ENCODE results near the gene SDC3.
A peak's percentile ranks its signal among the peaks of the same experiment; 100 is the strongest.

Gene SDC3

DNA sequence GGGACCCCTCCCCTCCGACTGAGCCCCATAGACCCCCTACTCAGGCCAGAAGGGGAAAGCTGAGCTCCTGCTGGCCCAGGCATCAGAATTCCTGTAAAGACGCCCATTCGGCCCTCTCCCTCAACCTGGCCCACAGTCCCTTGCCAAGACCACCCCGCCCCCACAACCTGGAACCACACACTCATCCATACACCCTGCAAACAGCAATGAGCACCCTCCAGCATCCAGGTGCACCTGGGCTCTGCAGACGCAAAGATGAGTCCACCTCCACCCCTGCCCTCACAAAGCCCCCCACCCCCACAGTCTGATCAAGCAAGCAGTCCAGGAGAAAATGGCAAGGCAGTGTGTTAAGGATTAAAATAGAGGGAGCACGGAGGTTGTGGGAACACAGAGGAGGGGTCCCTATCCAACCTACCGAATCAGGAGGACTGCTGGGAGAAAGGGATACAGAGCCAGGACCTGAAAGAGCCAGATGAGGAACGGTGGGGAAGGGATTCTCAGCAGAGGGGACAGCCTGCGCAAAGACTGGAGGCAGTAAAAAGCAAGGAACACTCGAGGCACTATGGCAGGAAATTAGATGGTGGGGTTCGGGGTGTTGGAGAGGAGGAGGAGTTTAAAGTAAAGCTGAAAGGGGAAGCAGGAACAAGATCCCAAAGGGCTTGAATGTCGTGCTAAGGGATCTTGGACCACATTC lies 83.7 kb downstream of the SDC3 start:
- no peak for DNase-seq
- Histone ChIP-seq H3K4me1 (peaks cover 9% of the 10 kb centered on the region), H3K36me3 (no peaks in the 10 kb centered on the region), H3K9me3 (no peaks in the 10 kb centered on the region), H3K27me3 (no peaks in the 10 kb centered on the region), H3K4me3 (ENCODE audit: low read depth, low read length) (peak overlapping the region; percentile 50)
- TF ChIP-seq, protein P1, sequence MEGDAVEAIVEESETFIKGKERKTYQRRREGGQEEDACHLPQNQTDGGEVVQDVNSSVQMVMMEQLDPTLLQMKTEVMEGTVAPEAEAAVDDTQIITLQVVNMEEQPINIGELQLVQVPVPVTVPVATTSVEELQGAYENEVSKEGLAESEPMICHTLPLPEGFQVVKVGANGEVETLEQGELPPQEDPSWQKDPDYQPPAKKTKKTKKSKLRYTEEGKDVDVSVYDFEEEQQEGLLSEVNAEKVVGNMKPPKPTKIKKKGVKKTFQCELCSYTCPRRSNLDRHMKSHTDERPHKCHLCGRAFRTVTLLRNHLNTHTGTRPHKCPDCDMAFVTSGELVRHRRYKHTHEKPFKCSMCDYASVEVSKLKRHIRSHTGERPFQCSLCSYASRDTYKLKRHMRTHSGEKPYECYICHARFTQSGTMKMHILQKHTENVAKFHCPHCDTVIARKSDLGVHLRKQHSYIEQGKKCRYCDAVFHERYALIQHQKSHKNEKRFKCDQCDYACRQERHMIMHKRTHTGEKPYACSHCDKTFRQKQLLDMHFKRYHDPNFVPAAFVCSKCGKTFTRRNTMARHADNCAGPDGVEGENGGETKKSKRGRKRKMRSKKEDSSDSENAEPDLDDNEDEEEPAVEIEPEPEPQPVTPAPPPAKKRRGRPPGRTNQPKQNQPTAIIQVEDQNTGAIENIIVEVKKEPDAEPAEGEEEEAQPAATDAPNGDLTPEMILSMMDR (IDR thresholded peaks at IDR 0.05; ENCODE audit: low read depth, low read length), result no peak

DNA sequence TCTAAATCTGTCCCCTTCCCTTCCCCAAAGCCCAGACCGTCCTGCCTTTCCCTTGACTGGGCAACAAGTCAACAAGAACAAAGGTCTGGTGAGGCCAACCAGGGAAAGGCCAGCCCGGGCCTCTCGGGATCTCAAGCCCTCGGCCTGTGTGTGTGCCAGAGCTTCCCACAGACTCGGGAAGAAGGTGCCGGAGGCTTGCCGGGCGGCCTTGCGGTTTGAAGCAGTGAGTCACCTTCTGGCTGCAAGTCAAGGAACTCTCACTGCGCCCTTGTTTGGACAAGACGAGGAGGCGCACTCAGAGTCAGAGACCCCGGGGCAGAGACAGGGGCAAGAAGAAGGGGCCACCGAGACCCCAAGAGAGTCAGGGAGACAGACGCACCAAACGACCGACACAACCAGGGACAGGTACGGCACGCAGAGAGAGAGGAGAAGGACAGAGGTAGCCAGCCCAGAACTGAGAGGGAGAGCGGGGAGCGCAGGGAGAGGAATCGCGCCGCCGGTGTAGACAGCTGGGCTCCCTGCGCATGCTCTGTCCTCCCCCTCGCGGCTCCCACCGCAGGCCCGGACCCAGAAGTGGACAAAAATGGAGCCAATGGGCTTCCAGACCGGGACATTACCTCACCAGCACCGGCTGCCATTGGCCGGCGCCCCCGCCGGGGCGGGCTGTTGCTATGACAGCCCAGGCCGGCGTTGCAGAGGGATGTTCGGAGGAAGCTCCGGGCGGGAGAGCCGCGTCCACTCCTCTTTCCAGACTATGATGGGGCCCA lies 84.4 kb downstream of the SDC3 start:
- TF ChIP-seq, protein P1 (IDR thresholded peaks at IDR 0.05; ENCODE audit: low read depth, low read length), result no peak
- peak overlapping the region; percentile 55 for H3K4me3 ChIP-seq (ENCODE audit: low read depth, low read length)

DNA sequence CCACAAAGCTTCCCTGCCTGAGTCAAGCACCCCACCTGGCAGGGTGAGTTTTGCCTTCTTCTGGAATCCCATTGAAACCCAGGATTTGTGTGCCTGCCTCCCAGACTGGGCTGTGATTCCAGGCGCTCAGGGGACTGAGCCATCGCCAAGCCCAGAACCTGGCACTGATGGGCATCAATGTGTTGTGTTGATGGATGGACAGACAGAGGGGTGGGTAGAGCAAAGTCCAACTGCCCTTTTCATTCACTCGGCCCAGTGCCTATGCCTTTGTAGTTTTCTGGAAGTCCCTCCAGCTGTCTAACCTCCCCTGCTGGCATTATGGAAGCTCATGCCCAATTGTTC lies 85.0 kb downstream of the SDC3 start:
- TF ChIP-seq, protein P1 (IDR thresholded peaks at IDR 0.05; ENCODE audit: low read depth, low read length), result no peak
- Histone ChIP-seq H3K9me3 (no peaks in the 10 kb centered on the region), H3K27me3 (no peaks in the 10 kb centered on the region), H3K36me3 (no peaks in the 10 kb centered on the region), H3K4me3 (ENCODE audit: low read depth, low read length) (peak overlapping the region; percentile 55), H3K4me1 (peaks cover 9% of the 10 kb centered on the region)
- no peak for DNase-seq

More for the DNA sequence above, 84.4 kb downstream of the SDC3 start:
- DNase-seq, result peak; percentile 92
- H3K36me3 ChIP-seq, result no peaks in the 10 kb centered on the region
- H3K4me1 ChIP-seq, result peaks cover 9% of the 10 kb centered on the region
- H3K27me3 ChIP-seq, result no peaks in the 10 kb centered on the region
- H3K9me3 ChIP-seq, result no peaks in the 10 kb centered on the region

DNA sequence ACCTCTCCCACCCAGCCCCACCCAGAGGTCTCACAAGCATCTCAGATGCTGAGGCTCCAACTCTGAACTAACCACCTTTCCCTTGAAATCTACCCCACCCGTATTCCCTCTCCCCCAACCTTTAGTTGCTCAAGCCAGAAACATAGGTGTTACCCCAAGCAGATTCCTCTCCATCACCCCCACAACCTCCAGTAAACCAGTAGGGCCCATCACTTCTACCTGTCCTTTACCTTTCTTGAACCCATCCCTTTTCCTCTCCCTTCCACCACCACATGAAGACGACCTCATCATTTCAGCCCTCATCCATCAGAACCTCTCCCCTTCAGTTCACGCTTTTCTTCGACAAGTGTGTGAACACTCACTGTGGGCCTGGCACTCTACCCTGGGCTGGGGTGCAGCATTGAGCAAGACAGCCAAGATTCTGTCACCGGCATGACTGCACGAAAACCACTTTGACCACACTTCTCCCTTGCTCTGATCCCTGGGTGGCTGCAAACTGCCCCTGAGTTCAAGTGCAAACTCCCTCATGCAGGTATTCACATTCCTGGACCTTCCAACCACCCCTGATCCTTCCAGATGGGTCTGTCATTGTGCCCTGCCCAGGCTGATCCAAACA lies 85.5 kb downstream of the SDC3 start:
- H3K36me3 ChIP-seq, result no peaks in the 10 kb centered on the region
- H3K9me3 ChIP-seq, result no peaks in the 10 kb centered on the region
- TF ChIP-seq, protein P1 (IDR thresholded peaks at IDR 0.05; ENCODE audit: low read depth, low read length), result no peak
- H3K4me3 ChIP-seq (ENCODE audit: low read depth, low read length), result no peak overlapping the region
- H3K4me1 ChIP-seq, result peaks cover 9% of the 10 kb centered on the region
- no peaks in the 10 kb centered on the region for H3K27me3 ChIP-seq
- no peak for DNase-seq

DNA sequence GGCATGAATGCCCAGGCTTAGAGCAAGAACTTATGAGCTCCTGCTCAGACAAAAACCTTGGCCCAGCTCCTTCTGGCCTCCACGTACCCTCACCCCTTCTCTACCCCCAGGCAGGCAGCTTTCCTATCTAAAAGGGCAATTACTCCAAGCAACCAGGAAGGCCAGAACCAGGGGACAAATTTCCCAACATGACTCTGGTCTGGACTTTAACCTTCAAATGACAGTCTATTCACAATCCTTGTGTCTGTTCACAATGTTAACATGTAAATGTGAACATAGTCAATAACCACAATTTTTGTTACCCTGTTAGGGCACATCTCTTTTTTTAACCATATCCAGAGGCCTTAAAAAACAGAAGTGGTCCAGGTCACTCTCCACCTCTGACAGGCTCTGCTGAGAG lies 86.6 kb downstream of the SDC3 start:
- no peaks in the 10 kb centered on the region for H3K9me3 ChIP-seq
- no peaks in the 10 kb centered on the region for H3K27me3 ChIP-seq
- DNase-seq, result no peak
- no peak overlapping the region for H3K4me3 ChIP-seq (ENCODE audit: low read depth, low read length)
- peaks cover 9% of the 10 kb centered on the region for H3K4me1 ChIP-seq
- TF ChIP-seq, protein P1 (IDR thresholded peaks at IDR 0.05; ENCODE audit: low read depth, low read length), result no peak
- H3K36me3 ChIP-seq, result no peaks in the 10 kb centered on the region

DNA sequence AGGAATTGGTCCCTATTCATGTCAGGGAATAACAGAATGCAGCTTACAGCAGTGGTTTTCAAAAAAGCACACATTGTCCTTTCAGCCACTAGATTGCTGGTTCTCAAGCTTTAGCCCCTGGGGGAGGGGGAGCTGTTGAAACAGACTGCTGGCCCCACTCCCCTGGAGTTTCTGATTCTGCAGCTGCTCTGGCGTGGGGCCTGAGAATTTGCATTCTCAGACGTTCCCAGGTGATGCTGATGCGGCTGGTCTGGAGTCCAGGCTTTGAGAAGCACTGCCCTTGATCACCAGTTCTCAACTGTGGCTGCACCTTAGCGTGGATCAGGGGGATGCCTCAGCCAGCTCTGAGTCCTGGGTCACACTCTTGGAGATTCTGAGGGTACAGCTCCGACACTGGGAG lies 88.3 kb downstream of the SDC3 start:
- Histone ChIP-seq H3K4me3 (ENCODE audit: low read depth, low read length) (no peak overlapping the region), H3K36me3 (no peaks in the 10 kb centered on the region), H3K27me3 (no peaks in the 10 kb centered on the region), H3K4me1 (peaks cover 12% of the 10 kb centered on the region), H3K9me3 (no peaks in the 10 kb centered on the region)
- no peak for DNase-seq
- TF ChIP-seq, protein P1 (IDR thresholded peaks at IDR 0.05; ENCODE audit: low read depth, low read length), result no peak
